Sigmoid colon (tissue), 7 donors: ENCODE results near the gene ZNF185. TPM values are rescaled to one million over a fixed set of nuclear protein-coding genes. Genes with fewer than 3 reads are reported as not detected.
A peak's percentile ranks its signal among the peaks of the same experiment; 100 is the strongest.

Experiments
- DNase-seq: peaks from one replicate; pipeline ENCODE4 v3.0.0-alpha.2; 2019
- H3K27ac ChIP-seq, 4 donors: fragments of 200-600 bp; sonication (generic); one replicate each; pipeline ENCODE4 v1.5.1; 2016 to 2019; ENCODE audit warnings: mild to moderate bottlenecking in 1 of 4
- H3K27me3 ChIP-seq, 3 donors: fragments of 200-600 bp; sonication (generic); one replicate each; pipeline ENCODE4 v1.5.1; 2019; ENCODE audit warnings: mild to moderate bottlenecking in 1 of 3
- H3K36me3 ChIP-seq, 4 donors: fragments of 200-600 bp; sonication (generic); one replicate each; pipeline ENCODE4 v1.5.1; 2016 to 2019
- H3K4me1 ChIP-seq, 4 donors: fragments of 200-600 bp; sonication (generic); one replicate each; pipeline ENCODE4 v1.5.1; 2017 to 2019
- H3K4me3 ChIP-seq, 4 donors: fragments of 200-600 bp; sonication (generic); one replicate each; pipeline ENCODE4 v1.5.1; 2017 to 2019; ENCODE audit warnings: mild to moderate bottlenecking in 2 of 4, moderate library complexity in 1 of 4
- H3K9me3 ChIP-seq, 4 donors: fragments of 200-600 bp in 3 of 4; sonication (generic) in 3 of 4; one replicate each; pipeline versions ENCODE4 v1.5.1 to v1.6.1; 2013 to 2019
- CTCF ChIP-seq, 4 experiments: fragments of 450-650 bp in 3 of 4; fragments of 200-600 bp in 1 of 4; IDR thresholded peaks; one replicate each; pipeline ENCODE4 v1.5.1; 2016 to 2019; ENCODE audit warnings: antibody characterized with exemption in 4 of 4, mild to moderate bottlenecking in 3 of 4, moderate library complexity in 2 of 4
- EP300 ChIP-seq, 4 donors: sonication (generic); formaldehyde crosslinking; IDR thresholded peaks; one replicate each; pipeline ENCODE4 v1.6.1; 2017; ENCODE audit warnings: antibody characterized with exemption in 4 of 4
- POLR2A ChIP-seq, 2 donors: fragments of 450-650 bp; IDR thresholded peaks; one replicate each; pipeline ENCODE4 v1.6.1; 2016; ENCODE audit warnings: antibody characterized with exemption in 2 of 2, mild to moderate bottlenecking in 2 of 2, moderate library complexity in 2 of 2
- POLR2AphosphoS5 ChIP-seq, 4 donors: sonication (generic); formaldehyde crosslinking; IDR thresholded peaks; one replicate each; pipeline ENCODE4 v1.6.1; 2017; ENCODE audit warnings: antibody characterized with exemption in 4 of 4
- WGBS, 2 donors: extraction: QIAGEN DNeasy Blood & Tissue Kit; methylation state at CpG; one replicate each; pipeline ENCODE4 v1.1.7; 2013; 5-methylcytosine and 5-hydroxymethylcytosine counted together
- intact Hi-C: fragments of 100-400 bp; cut with DNase I; formaldehyde crosslinking; loops from one replicate; pipeline ENCODE4 v1.15.1; 2023
- polyA plus RNA-seq, 3 donors: library from polyadenylated mRNA; stranded (reverse); fragments of 200-250 nt; gene quantifications; one replicate each; pipeline ENCODE4 v1.2.3, GENCODE V29; 2013
- total RNA-seq, 4 donors: library from RNA; depleted of rRNA; stranded (reverse); fragments of >200 nt; gene quantifications; one replicate each; pipeline ENCODE4 v1.1.0, GENCODE V29; 2016
- donor health status: healthy with polysubstance abuse.
- donor health status: Bipolar disorder and iron deficiency.
- donor health status: healthy.

The ZNF185 gene
- total and polyA plus RNA-seq, 7 donors: 0.55 to 4.2 (median 2.3) TPM

- Histone ChIP-seq H3K4me1 (no peaks in the 10 kb centered on the region), H3K36me3 (no peaks in the 10 kb centered on the region), H3K9me3 (no peaks in the 10 kb centered on the region), H3K27me3 (no peaks in the 10 kb centered on the region), H3K27ac (no peak overlapping the region), H3K4me3 (no peak overlapping the region)
- 87 to 94% methylated on average over 8 of the region's 8 CpGs for WGBS, 2 donors
- no peak for TF ChIP-seq EP300 (IDR thresholded peaks at IDR 0.05)
- no peak for TF ChIP-seq POLR2A (IDR thresholded peaks at IDR 0.05)
- TF ChIP-seq POLR2AphosphoS5 (IDR thresholded peaks at IDR 0.05): no peak
- no peak for TF ChIP-seq CTCF (IDR thresholded peaks at IDR 0.05)
- intact Hi-C loops: no loop called here
- DNase-seq: peak; percentile 19
Observed at GRCh38 chrX:152932598-152933175, 34.8 kb downstream of the ZNF185 start.

- 79 to 88% methylated on average over 2 of the region's 2 CpGs for WGBS, 2 donors
- no peaks in the 10 kb centered on the region for H3K36me3 ChIP-seq
Observed at GRCh38 chrX:152936306-152936705, 38.4 kb downstream of the ZNF185 start.

GRCh38 chrX:152937236-152937635 is 39.4 kb downstream of the ZNF185 start:
- Histone ChIP-seq H3K36me3 (no peaks in the 10 kb centered on the region), H3K27me3 (no peaks in the 10 kb centered on the region), H3K27ac (no peak overlapping the region), H3K4me3 (no peak overlapping the region), H3K4me1 (peaks cover 0 to 5% (median 5%) of the 10 kb centered on the region in 4 donors), H3K9me3 (no peaks in the 10 kb centered on the region)
- 89 to 94% methylated on average over 9 of the region's 9 CpGs for WGBS, 2 donors
- DNase-seq: peak; percentile 29
- no peak for TF ChIP-seq POLR2AphosphoS5 (IDR thresholded peaks at IDR 0.05)
- TF ChIP-seq EP300 (IDR thresholded peaks at IDR 0.05): no peak
- no peak for TF ChIP-seq POLR2A (IDR thresholded peaks at IDR 0.05)
- no peak for TF ChIP-seq CTCF (IDR thresholded peaks at IDR 0.05)
- intact Hi-C loops: no loop called here

More at GRCh38 chrX:152936306-152936705, 38.4 kb downstream of the ZNF185 start:
- no peaks in the 10 kb centered on the region for H3K4me1 ChIP-seq
- no peak for TF ChIP-seq POLR2AphosphoS5 (IDR thresholded peaks at IDR 0.05)
- no peak for TF ChIP-seq POLR2A (IDR thresholded peaks at IDR 0.05)
- no peak for TF ChIP-seq CTCF (IDR thresholded peaks at IDR 0.05)
- TF ChIP-seq EP300 (IDR thresholded peaks at IDR 0.05): no peak
- H3K27me3 ChIP-seq: no peaks in the 10 kb centered on the region
- no peak overlapping the region for H3K27ac ChIP-seq
- no peaks in the 10 kb centered on the region for H3K9me3 ChIP-seq
- peak; percentile 62 for DNase-seq
- H3K4me3 ChIP-seq: no peak overlapping the region
- intact Hi-C loops: no loop called here

- intact Hi-C loops: loop anchor here (2.0 to 10.0 kb wide), 4 partner anchors 91 to 566 kb away; partner anchors contain the start of genes HAUS7 and ZNF275
- Histone ChIP-seq H3K4me3 (peak overlapping the region; percentile 34 to 61 (median 53)), H3K27me3 (no peaks in the 10 kb centered on the region), H3K27ac (peak overlapping the region; percentile 82 to 86 (median 84)), H3K9me3 (no peaks in the 10 kb centered on the region), H3K4me1 (peaks cover 0 to 8% (median 6%) of the 10 kb centered on the region in 4 donors), H3K36me3 (no peaks in the 10 kb centered on the region)
- no peak for TF ChIP-seq POLR2A (IDR thresholded peaks at IDR 0.05)
- no peak for TF ChIP-seq EP300 (IDR thresholded peaks at IDR 0.05)
- peak; percentile 65 to 70 (median 66) for TF ChIP-seq CTCF (IDR thresholded peaks at IDR 0.05)
- peak in 2 of 4 donors; percentile 31 to 75 for TF ChIP-seq POLR2AphosphoS5 (IDR thresholded peaks at IDR 0.05)
- peak; percentile 95 for DNase-seq
- 0% methylated on average over 70 of the region's 70 CpGs for WGBS, 2 donors
Observed at GRCh38 chrX:152941328-152942076, 43.6 kb downstream of the ZNF185 start.
